ENCODE results near the gene PPIL6. TPM values are rescaled to one million over a fixed set of nuclear protein-coding genes. Genes with fewer than 3 reads are reported as not detected.

Gene PPIL6
- total RNA-seq, 1 experiment from 2014 or later: 0.61 TPM

DNA sequence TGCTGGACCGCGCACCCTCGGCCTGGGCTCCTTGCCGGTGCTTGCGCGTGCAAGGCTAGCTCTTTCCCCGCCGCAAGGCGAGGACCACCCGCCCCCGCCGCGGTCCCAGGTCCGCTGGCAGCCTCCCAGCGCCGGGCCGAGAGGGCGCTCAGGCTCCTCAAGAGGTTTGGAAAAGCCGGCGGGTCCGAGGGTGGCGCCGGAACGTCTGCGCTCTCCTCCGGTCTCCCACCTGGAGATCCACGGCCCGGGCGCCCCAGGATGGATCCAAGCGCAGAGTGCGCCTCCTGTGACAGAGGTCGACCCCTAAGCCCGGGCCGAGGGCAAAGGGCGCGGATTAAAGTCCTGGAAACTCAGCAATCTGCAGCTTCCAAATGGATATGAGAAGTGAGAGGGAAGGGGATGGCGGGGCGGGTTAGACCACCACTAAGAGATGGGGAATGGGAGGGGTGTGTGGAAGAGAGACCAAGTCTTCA is 15.7 kb upstream of the PPIL6 start:
- DNase-seq (ENCODE audit: low spot score): peak; percentile 54
- ChIA-PET CTCF (interaction anchor here (0.5 to 2.6 kb wide), 7 partner anchors 13 to 583 kb away, joined by 3 to 24 read pairs (median 4); partner anchors contain the start of genes PPIL6, SMPD2 and ZBTB24), POLR2A (interaction anchor here (3.3 kb wide), 1 partner anchor 15 kb away, joined by 13 read pairs; the partner anchor contains the start of genes PPIL6 and SMPD2)
- peak; percentile 38 for ATAC-seq
- Mint-ChIP-seq H3K36me3 (peaks cover 14% of the 10 kb centered on the region), H3K4me1 (peaks cover 47% of the 10 kb centered on the region), H3K27me3 (ENCODE audit: low read depth) (no peaks in the 10 kb centered on the region; the same call in 1 of the 2 replicates), H3K4me3 (peak overlapping the region; percentile 92), H3K27ac (no peak overlapping the region), H3K9me3 (no peaks in the 10 kb centered on the region)
- TF ChIP-seq NFE2L1 (CRISPR knock-in tag; IDR thresholded peaks at IDR 0.05) (0 out of 2 replicates have a peak, but pooled peaks have one; percentile 26), TEAD4 (CRISPR knock-in tag; IDR thresholded peaks at IDR 0.05) (no peak), RORB (CRISPR knock-in tag; IDR thresholded peaks at IDR 0.05) (no peak), SOX15 (CRISPR knock-in tag; IDR thresholded peaks at IDR 0.05) (no peak), FOXK1 (CRISPR knock-in tag; IDR thresholded peaks at IDR 0.05) (0 out of 2 replicates have a peak, but pooled peaks have one; percentile 19), SP1 (CRISPR knock-in tag; conservative IDR thresholded peaks at IDR 0.05) (no peak), FOXP1 (CRISPR knock-in tag; IDR thresholded peaks at IDR 0.05; ENCODE audit: borderline replicate concordance) (peak; percentile 60; the same call in 1 of the 2 replicates), NFYB (CRISPR knock-in tag; conservative IDR thresholded peaks at IDR 0.05; ENCODE audit: low read depth) (no peak), GTF2I (CRISPR knock-in tag; conservative IDR thresholded peaks at IDR 0.05) (no peak), TEAD1 (CRISPR knock-in tag; IDR thresholded peaks at IDR 0.05) (no peak), PRRX2 (CRISPR knock-in tag; IDR thresholded peaks at IDR 0.05) (no peak)
- TF ChIP-seq, protein P1, sequence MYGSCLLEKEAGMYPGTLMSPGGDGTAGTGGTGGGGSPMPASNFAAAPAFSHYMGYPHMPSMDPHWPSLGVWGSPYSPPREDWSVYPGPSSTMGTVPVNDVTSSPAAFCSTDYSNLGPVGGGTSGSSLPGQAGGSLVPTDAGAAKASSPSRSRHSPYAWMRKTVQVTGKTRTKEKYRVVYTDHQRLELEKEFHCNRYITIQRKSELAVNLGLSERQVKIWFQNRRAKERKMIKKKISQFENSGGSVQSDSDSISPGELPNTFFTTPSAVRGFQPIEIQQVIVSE (CRISPR knock-in tag; IDR thresholded peaks at IDR 0.05; ENCODE audit: borderline replicate concordance): no peak
- TF ChIP-seq, protein P2, sequence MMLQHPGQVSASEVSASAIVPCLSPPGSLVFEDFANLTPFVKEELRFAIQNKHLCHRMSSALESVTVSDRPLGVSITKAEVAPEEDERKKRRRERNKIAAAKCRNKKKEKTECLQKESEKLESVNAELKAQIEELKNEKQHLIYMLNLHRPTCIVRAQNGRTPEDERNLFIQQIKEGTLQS (CRISPR knock-in tag; conservative IDR thresholded peaks at IDR 0.05): no peak
- TF ChIP-seq, protein P3, sequence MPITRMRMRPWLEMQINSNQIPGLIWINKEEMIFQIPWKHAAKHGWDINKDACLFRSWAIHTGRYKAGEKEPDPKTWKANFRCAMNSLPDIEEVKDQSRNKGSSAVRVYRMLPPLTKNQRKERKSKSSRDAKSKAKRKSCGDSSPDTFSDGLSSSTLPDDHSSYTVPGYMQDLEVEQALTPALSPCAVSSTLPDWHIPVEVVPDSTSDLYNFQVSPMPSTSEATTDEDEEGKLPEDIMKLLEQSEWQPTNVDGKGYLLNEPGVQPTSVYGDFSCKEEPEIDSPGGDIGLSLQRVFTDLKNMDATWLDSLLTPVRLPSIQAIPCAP (CRISPR knock-in tag; IDR thresholded peaks at IDR 0.05): no peak
- TF ChIP-seq, protein P4, sequence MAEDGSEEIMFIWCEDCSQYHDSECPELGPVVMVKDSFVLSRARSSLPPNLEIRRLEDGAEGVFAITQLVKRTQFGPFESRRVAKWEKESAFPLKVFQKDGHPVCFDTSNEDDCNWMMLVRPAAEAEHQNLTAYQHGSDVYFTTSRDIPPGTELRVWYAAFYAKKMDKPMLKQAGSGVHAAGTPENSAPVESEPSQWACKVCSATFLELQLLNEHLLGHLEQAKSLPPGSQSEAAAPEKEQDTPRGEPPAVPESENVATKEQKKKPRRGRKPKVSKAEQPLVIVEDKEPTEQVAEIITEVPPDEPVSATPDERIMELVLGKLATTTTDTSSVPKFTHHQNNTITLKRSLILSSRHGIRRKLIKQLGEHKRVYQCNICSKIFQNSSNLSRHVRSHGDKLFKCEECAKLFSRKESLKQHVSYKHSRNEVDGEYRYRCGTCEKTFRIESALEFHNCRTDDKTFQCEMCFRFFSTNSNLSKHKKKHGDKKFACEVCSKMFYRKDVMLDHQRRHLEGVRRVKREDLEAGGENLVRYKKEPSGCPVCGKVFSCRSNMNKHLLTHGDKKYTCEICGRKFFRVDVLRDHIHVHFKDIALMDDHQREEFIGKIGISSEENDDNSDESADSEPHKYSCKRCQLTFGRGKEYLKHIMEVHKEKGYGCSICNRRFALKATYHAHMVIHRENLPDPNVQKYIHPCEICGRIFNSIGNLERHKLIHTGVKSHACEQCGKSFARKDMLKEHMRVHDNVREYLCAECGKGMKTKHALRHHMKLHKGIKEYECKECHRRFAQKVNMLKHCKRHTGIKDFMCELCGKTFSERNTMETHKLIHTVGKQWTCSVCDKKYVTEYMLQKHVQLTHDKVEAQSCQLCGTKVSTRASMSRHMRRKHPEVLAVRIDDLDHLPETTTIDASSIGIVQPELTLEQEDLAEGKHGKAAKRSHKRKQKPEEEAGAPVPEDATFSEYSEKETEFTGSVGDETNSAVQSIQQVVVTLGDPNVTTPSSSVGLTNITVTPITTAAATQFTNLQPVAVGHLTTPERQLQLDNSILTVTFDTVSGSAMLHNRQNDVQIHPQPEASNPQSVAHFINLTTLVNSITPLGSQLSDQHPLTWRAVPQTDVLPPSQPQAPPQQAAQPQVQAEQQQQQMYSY (CRISPR knock-in tag; IDR thresholded peaks at IDR 0.05): peak; percentile 49; the same call in 1 of the 2 replicates
- TF ChIP-seq, protein P5, sequence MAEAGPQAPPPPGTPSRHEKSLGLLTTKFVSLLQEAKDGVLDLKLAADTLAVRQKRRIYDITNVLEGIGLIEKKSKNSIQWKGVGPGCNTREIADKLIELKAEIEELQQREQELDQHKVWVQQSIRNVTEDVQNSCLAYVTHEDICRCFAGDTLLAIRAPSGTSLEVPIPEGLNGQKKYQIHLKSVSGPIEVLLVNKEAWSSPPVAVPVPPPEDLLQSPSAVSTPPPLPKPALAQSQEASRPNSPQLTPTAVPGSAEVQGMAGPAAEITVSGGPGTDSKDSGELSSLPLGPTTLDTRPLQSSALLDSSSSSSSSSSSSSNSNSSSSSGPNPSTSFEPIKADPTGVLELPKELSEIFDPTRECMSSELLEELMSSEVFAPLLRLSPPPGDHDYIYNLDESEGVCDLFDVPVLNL (CRISPR knock-in tag; IDR thresholded peaks at IDR 0.05; ENCODE audit: borderline replicate concordance, low read depth): peak; percentile 61; the same call in 1 of the 2 replicates
- TF ChIP-seq, protein P6, sequence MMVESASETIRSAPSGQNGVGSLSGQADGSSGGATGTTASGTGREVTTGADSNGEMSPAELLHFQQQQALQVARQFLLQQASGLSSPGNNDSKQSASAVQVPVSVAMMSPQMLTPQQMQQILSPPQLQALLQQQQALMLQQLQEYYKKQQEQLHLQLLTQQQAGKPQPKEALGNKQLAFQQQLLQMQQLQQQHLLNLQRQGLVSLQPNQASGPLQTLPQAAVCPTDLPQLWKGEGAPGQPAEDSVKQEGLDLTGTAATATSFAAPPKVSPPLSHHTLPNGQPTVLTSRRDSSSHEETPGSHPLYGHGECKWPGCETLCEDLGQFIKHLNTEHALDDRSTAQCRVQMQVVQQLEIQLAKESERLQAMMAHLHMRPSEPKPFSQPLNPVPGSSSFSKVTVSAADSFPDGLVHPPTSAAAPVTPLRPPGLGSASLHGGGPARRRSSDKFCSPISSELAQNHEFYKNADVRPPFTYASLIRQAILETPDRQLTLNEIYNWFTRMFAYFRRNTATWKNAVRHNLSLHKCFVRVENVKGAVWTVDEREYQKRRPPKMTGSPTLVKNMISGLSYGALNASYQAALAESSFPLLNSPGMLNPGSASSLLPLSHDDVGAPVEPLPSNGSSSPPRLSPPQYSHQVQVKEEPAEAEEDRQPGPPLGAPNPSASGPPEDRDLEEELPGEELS (CRISPR knock-in tag; IDR thresholded peaks at IDR 0.05): 0 out of 2 replicates have a peak, but pooled peaks have one; percentile 22
- TF ChIP-seq, protein P7, sequence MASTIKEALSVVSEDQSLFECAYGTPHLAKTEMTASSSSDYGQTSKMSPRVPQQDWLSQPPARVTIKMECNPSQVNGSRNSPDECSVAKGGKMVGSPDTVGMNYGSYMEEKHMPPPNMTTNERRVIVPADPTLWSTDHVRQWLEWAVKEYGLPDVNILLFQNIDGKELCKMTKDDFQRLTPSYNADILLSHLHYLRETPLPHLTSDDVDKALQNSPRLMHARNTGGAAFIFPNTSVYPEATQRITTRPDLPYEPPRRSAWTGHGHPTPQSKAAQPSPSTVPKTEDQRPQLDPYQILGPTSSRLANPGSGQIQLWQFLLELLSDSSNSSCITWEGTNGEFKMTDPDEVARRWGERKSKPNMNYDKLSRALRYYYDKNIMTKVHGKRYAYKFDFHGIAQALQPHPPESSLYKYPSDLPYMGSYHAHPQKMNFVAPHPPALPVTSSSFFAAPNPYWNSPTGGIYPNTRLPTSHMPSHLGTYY (CRISPR knock-in tag; IDR thresholded peaks at IDR 0.05): no peak
- TF ChIP-seq, protein P8, sequence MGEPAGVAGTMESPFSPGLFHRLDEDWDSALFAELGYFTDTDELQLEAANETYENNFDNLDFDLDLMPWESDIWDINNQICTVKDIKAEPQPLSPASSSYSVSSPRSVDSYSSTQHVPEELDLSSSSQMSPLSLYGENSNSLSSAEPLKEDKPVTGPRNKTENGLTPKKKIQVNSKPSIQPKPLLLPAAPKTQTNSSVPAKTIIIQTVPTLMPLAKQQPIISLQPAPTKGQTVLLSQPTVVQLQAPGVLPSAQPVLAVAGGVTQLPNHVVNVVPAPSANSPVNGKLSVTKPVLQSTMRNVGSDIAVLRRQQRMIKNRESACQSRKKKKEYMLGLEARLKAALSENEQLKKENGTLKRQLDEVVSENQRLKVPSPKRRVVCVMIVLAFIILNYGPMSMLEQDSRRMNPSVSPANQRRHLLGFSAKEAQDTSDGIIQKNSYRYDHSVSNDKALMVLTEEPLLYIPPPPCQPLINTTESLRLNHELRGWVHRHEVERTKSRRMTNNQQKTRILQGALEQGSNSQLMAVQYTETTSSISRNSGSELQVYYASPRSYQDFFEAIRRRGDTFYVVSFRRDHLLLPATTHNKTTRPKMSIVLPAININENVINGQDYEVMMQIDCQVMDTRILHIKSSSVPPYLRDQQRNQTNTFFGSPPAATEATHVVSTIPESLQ (CRISPR knock-in tag; IDR thresholded peaks at IDR 0.05): no peak
- TF ChIP-seq, protein P9, sequence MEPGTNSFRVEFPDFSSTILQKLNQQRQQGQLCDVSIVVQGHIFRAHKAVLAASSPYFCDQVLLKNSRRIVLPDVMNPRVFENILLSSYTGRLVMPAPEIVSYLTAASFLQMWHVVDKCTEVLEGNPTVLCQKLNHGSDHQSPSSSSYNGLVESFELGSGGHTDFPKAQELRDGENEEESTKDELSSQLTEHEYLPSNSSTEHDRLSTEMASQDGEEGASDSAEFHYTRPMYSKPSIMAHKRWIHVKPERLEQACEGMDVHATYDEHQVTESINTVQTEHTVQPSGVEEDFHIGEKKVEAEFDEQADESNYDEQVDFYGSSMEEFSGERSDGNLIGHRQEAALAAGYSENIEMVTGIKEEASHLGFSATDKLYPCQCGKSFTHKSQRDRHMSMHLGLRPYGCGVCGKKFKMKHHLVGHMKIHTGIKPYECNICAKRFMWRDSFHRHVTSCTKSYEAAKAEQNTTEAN (CRISPR knock-in tag; IDR thresholded peaks at IDR 0.05): 0 out of 2 replicates have a peak, but pooled peaks have one; percentile 85
- TF ChIP-seq, protein P10, sequence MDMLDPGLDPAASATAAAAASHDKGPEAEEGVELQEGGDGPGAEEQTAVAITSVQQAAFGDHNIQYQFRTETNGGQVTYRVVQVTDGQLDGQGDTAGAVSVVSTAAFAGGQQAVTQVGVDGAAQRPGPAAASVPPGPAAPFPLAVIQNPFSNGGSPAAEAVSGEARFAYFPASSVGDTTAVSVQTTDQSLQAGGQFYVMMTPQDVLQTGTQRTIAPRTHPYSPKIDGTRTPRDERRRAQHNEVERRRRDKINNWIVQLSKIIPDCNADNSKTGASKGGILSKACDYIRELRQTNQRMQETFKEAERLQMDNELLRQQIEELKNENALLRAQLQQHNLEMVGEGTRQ (CRISPR knock-in tag; IDR thresholded peaks at IDR 0.05): 0 out of 2 replicates have a peak, but pooled peaks have one; percentile 0
